NCI-H1436 (cell line): Measurements from ENCODE around the gene ROCK1.

Experiments used
- DNase-seq: peaks from one replicate; lab custom pipeline; 2025; lab: John Stamatoyannopoulos, UW

Gene ROCK1

GRCh38 chr18:21105936-21106335, 5.7 kb downstream of the ROCK1 start:
- no peak for DNase-seq

DNA sequence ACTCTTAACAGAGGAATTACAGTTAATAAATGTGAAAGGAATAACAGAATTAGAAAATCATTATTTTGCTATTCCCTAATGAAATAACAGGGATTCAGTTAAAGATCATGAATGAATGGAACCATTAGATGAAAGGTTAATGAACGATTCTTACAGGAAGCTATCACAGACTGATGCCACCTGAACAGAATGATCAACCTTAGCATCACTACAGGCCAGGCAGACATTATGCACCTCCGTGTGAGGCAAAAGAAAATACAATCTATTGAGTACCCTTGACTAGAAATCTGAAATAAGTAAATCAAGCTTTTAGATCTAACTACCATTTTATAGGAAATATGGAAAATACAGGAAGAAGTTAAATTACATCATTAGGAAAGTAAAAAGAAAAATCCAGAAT, 10.4 kb downstream of the ROCK1 start:
- no peak for DNase-seq

DNA sequence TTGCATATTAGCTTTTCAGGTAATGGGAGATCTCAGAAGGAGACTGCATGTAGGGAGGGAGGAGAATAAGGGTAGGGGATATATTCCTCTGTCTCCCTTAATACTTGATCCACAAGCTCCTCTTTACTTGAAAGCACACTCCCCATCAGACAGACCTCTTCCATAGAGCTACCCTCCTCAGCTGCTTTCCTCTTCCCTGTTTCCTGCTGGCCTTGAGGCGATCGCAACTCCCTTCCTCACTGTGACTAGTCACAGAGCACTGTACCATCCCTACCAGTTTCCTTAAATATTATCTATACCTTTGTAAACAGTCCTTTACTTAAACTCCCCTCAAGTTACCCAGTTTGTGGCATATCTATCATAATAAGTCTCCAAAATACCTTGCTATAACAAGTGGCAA, 10.9 kb downstream of the ROCK1 start:
- DNase-seq = no peak

- no peak for DNase-seq
These were observed 11.5 kb downstream of the ROCK1 start for GRCh38 chr18:21100146-21100545.

GRCh38 chr18:21099442-21099841, 12.2 kb downstream of the ROCK1 start:
- DNase-seq = no peak

- DNase-seq = no peak
These were observed 14.9 kb downstream of the ROCK1 start for GRCh38 chr18:21096760-21097159.

DNA sequence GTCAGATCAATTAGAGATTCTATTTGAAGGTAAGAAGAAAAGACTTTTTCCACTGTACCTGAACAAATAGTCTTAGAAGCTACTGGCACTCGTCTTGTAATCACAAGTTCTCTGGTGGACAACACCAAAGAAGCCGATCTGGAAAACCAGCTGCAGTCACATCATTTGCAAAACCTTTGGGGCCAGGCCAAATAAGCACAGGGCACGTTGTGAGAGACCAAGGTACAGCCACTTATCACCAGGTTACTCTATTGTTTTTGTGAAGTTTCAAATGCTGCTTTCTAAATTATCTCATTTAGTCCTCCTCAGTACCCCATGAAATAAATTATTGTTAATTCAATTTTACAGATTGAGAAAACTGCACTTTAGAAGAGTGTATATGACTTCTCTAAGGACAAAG, 18.5 kb downstream of the ROCK1 start:
- no peak for DNase-seq

DNA sequence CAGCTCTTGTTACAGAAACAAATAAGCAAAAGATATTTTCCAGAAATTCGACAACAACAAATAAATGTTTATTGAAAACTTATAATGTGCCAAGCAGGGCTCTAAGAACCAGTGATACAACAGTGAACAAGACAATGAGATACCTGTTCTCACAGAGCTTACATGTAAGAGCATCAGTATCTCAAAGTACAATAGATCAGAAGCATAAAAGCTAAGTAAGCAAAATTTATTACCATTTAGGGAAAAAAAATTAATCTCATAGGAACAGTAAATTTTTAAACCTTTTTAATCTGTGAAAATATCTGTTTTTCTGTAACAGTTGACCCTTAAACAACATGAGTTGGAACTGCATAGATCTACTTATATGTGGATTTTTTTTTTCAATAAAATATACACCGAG, 20.9 kb downstream of the ROCK1 start:
- no peak for DNase-seq

DNA sequence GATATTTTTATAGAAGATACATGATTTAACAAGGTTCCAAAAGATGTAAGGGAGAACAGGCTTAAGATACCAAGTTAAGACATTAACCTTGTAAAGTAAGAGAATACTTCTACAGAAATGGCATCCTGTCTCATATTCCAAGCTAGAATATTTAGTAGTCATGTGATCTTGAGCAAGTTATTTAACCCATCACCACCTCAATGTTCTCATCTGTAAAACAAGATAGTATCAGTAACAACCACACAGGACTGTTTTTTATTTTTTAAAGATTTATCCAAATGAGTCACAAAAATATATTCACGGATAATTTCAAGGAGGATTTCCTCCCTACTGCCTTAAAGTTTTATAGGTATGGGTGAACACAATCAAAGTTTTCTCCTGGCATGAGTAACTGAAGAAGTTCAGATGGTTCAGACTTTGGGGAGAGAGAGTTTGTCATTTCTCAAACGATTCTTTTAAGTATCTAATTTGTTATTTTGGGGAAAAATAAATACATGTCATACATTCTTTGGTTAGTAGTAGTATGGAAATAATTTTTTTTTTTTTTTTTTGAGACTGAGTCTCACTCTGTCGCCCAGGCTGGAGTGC, 25.9 kb downstream of the ROCK1 start:
- no peak for DNase-seq

GRCh38 chr18:21084511-21085078, 27.0 kb downstream of the ROCK1 start:
- no peak for DNase-seq

DNA sequence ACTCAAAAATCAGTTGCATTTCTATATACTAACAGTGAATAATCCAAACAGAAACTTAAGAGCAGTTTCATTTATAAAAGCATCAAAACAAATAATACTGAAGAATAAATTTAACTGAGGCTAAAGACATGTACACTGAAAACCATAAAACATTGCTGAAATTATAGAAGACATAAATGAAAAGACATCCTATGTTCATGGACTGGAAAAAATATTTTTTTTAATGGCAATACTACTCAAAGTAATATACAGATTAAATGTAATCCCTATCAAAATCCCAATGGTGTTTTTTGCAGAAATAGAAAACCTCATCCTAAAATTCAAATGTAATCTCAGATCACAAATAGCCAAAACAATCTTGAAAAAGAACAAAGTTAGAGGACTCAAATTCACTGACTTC, 28.6 kb downstream of the ROCK1 start:
- no peak for DNase-seq

- DNase-seq = no peak
These were observed 30.2 kb downstream of the ROCK1 start for GRCh38 chr18:21081426-21081825.

DNA sequence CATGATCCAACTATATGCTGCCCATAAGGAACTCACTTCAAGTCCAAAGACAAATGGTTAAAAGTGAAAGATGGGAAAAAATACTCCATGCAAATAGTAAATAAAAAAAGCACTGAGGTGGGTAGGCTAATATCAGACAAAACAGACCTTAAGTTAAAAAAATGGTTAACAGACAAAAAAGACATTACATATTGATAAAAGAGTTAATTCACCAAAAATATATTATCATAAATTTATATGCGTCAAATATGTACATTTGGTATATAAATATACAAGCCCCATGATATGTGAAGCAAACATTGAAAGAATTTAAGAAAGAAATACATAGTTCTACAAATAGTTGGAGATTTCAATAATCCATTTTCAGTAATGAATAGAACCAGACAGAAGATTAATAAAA, 31.0 kb downstream of the ROCK1 start:
- no peak for DNase-seq

DNA sequence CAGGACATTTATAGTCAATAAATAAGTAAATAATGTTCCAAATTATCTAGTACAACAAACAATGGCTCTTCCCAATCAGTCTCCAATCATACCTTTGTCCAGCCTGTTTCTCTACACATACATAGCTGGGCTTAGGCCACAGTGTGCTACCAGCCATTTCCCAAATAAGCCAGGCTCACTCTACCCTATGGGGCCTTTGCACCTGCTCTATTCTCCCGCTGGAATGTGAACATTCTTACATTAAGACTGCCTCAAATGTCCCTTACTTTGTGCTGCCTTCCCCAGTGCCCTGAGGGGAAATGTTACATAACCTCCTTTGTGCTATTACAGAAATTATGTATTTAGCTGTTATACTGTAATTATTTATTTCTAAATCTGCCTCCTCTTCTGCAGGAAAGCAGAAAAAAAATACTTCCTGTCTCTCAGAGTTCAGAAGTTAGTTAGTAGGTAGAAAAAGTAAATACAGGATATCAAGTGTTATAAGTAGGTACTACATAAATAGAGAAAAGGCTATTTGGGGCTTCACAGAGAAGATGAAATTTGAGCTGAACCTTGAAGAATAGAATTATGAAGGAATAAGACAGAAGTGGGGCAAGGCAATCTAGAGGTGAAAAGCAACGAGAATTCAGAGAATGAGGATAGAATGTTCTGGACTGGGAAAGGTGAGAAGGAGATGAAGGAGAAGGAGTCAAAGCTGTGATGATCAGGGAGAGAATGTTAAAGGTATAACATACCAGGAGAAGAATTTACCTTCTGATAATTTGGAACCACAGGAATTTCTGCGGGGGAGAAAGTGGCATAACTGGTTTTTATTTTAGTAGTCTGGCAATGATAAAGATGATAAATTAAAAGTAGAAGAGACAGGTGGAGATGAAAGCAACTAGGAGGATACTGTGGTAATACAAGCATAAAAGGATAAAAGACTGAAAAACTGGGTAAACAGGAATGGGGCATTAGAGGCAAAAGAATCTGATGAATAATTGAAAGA, 37.0 kb downstream of the ROCK1 start:
- no peak for DNase-seq

- DNase-seq = no peak
These were observed 38.4 kb downstream of the ROCK1 start for GRCh38 chr18:21073180-21073579.

DNA sequence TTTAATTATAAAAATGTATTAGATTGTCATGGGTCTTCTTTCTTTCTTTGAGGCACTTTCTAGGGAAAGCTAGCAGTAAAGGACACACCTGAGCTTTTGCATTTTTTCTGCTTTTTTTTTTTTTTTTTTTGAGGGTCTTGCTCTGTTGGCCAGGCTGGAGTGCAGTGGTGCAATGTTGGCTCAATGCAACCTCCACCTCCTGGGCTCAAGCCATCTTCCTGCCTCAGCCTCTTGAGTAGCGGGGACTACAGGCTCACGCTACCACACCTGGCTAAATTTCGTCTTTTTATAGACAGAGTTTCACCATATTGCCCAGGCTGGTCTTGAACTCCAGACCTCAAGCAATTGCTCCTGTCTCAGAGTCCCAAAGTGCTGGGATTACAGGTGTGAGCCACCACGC, 40.5 kb downstream of the ROCK1 start:
- DNase-seq = no peak

DNA sequence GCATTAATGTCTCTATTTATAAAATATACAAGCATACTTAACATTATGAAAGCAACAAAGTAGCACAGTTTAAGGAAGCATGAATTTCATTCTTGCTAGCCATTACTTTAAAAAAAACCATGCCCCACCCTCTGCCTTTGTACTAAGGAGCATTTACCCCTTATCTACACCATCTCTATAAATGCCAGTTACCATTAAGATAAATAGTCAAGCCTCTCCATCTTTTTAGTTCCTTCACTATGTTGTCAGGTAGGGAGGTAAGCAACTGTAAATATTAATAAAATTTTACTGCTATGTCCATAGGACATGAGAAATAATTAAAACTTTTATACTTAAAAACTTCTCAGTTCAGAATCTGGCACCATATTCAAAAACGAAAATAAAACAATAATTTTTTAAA, 42.1 kb downstream of the ROCK1 start:
- no peak for DNase-seq

GRCh38 chr18:21064347-21064746, 47.3 kb downstream of the ROCK1 start:
- DNase-seq = no peak

- DNase-seq = no peak
These were observed 48.6 kb downstream of the ROCK1 start for GRCh38 chr18:21063011-21063410.

DNA sequence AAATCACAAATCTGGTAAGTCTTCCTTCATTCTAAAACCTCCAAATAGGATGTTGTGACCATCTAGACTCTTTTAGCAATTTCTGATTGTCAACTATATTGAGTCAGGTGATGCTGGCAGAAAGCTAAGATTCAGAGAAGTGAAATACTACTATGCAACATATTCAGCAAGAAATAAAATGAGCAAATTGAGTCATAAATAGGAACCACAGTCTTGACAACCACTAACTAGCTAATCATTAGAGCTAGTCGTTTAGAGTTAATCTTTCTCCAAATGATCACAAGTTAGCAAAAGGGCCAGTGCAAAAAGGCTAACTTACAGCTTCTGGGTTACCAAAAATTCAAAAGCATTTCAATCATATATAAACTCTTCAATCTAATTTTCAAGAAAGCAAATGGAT, 54.5 kb downstream of the ROCK1 start:
- no peak for DNase-seq

DNA sequence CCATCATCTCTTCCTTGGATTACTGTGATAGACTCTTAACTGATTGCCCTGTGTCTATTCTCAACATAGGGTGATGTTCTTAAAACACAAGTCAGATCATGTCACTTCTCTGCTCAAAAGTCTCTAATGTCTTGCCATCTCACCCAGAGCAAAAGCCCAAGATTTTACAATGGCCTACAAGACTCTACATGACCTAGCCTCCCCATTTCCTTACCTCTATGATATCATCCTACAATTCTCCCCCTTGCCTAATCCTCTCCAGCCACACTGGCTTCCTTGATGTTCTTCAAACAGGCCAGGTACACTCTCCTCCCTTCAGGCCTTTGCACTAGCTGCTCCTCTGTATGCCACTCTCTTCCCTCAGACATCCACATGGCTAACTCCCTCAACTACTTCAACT, 55.1 kb downstream of the ROCK1 start:
- no peak for DNase-seq

DNA sequence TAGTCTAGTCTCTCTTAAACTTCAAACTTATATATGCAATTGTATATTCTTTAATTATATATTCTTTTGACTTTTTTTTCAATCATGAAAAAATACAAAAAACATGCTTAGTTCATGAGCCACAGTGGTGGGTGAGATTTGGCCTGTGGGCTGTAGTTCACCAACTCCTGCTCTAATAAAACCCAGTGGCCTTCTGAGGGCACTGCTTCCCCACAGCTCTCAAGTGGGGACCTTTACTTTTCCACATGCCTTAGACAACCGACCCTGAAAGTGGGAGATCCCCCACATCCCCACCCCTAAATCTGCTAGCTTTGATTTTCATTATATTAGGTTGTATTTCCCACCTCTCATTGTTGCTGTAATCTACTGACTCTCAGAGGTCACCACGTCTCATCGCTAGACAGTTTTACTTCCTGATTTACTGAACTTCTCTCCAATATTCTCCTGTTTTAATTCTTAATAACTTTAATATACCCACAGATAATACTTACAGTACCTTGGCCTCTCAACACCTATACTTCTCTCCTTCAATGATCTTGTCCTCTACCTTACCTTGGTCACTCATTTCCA, 57.3 kb downstream of the ROCK1 start:
- DNase-seq = no peak

DNA sequence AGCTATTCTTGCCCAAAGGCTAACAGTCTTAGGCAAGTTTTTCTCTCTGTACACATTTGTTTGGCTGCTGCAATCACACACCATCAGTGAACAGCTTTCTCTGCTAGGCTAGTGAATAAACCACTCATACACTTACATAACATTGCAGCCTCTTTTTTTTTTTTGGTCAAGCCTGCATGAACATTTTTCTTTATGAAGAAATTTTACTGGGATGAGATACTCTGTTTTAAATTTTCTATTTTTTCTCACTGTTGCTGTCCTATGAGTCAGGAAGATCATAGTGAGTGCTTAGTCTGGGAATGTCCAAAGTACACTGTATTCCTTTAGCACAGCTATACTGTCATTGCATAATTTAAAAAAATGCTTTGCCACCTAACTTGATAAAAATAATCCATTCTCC, 58.5 kb downstream of the ROCK1 start:
- no peak for DNase-seq
